Activated naive CD4-positive, alpha-beta T cell treated with anti-CD3 and anti-CD28 coated beads, Interleukin-2, amount 50 U/mL, for 16 hours (primary cell): ENCODE results near the gene CDH23.

Source experiments
- DNase-seq: peaks from one replicate; pipeline ENCODE4 v3.0.0-alpha.2; 2020

The CDH23 gene

GRCh38 chr10:71811351-71811750 is 414.6 kb downstream of the CDH23 start:
- DNase-seq = no peak

- peak; percentile 81 for DNase-seq
These were observed 415.5 kb downstream of the CDH23 start for GRCh38 chr10:71812016-71812912.

GRCh38 chr10:71812913-71813590 is 416.3 kb downstream of the CDH23 start:
- DNase-seq = no peak

GRCh38 chr10:71814922-71815411 is 418.2 kb downstream of the CDH23 start:
- DNase-seq = no peak

- no peak for DNase-seq
These were observed 418.9 kb downstream of the CDH23 start for GRCh38 chr10:71815515-71816130.

- DNase-seq = no peak
These were observed 419.7 kb downstream of the CDH23 start for GRCh38 chr10:71816421-71816851.

- no peak for DNase-seq
These were observed 420.4 kb downstream of the CDH23 start for GRCh38 chr10:71816936-71817618.

- no peak for DNase-seq
These were observed 421.3 kb downstream of the CDH23 start for GRCh38 chr10:71817831-71818655.

- no peak for DNase-seq
These were observed 422.0 kb downstream of the CDH23 start for GRCh38 chr10:71818674-71819260.

- DNase-seq = no peak
These were observed 422.7 kb downstream of the CDH23 start for GRCh38 chr10:71819441-71819861.

GRCh38 chr10:71819985-71820384 is 423.3 kb downstream of the CDH23 start:
- no peak for DNase-seq

- no peak for DNase-seq
These were observed 424.2 kb downstream of the CDH23 start for GRCh38 chr10:71820966-71821365.

- DNase-seq = no peak
These were observed 425.4 kb downstream of the CDH23 start for GRCh38 chr10:71821909-71822763.

GRCh38 chr10:71823356-71823755 is 426.6 kb downstream of the CDH23 start:
- DNase-seq = no peak

- DNase-seq = no peak
These were observed 427.6 kb downstream of the CDH23 start for GRCh38 chr10:71824333-71824732.

- no peak for DNase-seq
These were observed 428.5 kb downstream of the CDH23 start for GRCh38 chr10:71825217-71825616.

- no peak for DNase-seq
These were observed 431.1 kb downstream of the CDH23 start for GRCh38 chr10:71827852-71828251.

GRCh38 chr10:71828702-71829101 is 432.0 kb downstream of the CDH23 start:
- DNase-seq = no peak

- DNase-seq = no peak
These were observed 432.5 kb downstream of the CDH23 start for GRCh38 chr10:71829171-71829570.

- no peak for DNase-seq
These were observed 433.2 kb downstream of the CDH23 start for GRCh38 chr10:71829896-71830295.

GRCh38 chr10:71830726-71831125 is 434.0 kb downstream of the CDH23 start:
- no peak for DNase-seq
